Breast epithelium (tissue), 3 donors: ENCODE results near the gene TTC7B.

Experiments used
- POLR2A ChIP-seq: fragments of 450-650 bp; IDR thresholded peaks from one replicate; pipeline ENCODE4 v1.6.1; 2016; ENCODE audit warnings: antibody characterized with exemption, mild to moderate bottlenecking, moderate library complexity
- POLR2AphosphoS5 ChIP-seq, 3 donors: sonication (generic); formaldehyde crosslinking; IDR thresholded peaks; one replicate each; pipeline ENCODE4 v1.6.1; 2017; ENCODE audit warnings: antibody characterized with exemption in 3 of 3
- TF ChIP-seq, protein P1 (sequence below), 3 donors: fragments of 450-650 bp; IDR thresholded peaks; one replicate each; pipeline ENCODE4 v1.5.1; 2016 to 2017; ENCODE audit warnings: antibody characterized with exemption in 3 of 3, mild to moderate bottlenecking in 3 of 3, moderate library complexity in 3 of 3

DNA sequence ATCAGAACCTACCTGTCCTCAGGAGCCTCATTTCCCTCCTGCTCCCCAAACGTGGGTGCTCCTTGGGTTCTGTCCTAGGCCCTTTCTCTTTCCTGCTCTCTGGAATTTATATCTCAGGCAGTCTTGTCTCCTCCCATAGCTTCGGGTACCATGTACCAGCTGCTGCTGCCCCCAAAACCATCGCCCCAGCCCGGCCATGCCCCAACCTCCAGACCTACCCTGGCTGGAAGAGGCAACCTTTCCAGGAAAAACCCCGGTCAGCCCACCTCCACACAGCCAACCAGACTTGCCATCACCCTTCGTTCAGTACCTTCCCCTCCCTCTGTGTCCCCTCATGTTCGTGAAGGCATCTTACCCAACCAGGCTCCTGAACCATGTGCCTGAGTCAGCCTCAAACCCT lies 254.3 kb downstream of the TTC7B start:
- TF ChIP-seq POLR2A (no peak), POLR2AphosphoS5 (IDR thresholded peaks at IDR 0.05) (no peak)
- TF ChIP-seq, protein P1, sequence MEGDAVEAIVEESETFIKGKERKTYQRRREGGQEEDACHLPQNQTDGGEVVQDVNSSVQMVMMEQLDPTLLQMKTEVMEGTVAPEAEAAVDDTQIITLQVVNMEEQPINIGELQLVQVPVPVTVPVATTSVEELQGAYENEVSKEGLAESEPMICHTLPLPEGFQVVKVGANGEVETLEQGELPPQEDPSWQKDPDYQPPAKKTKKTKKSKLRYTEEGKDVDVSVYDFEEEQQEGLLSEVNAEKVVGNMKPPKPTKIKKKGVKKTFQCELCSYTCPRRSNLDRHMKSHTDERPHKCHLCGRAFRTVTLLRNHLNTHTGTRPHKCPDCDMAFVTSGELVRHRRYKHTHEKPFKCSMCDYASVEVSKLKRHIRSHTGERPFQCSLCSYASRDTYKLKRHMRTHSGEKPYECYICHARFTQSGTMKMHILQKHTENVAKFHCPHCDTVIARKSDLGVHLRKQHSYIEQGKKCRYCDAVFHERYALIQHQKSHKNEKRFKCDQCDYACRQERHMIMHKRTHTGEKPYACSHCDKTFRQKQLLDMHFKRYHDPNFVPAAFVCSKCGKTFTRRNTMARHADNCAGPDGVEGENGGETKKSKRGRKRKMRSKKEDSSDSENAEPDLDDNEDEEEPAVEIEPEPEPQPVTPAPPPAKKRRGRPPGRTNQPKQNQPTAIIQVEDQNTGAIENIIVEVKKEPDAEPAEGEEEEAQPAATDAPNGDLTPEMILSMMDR (IDR thresholded peaks at IDR 0.05): no peak
